GM21423 (cell line): ENCODE data around the gene SCUBE1.

ENCODE experiments used
- ATAC-seq: cut with Tn5 transposase; IDR thresholded peaks from one replicate; pipeline ENCODE4 v1.9.1; 2021; ENCODE audit warnings: mild to moderate bottlenecking, moderate library complexity; ENCODE audit not compliant: unreplicated experiment

The SCUBE1 gene

GRCh38 chr22:43303166-43303565 lies 40.0 kb downstream of the SCUBE1 start:
- ATAC-seq = no peak

DNA sequence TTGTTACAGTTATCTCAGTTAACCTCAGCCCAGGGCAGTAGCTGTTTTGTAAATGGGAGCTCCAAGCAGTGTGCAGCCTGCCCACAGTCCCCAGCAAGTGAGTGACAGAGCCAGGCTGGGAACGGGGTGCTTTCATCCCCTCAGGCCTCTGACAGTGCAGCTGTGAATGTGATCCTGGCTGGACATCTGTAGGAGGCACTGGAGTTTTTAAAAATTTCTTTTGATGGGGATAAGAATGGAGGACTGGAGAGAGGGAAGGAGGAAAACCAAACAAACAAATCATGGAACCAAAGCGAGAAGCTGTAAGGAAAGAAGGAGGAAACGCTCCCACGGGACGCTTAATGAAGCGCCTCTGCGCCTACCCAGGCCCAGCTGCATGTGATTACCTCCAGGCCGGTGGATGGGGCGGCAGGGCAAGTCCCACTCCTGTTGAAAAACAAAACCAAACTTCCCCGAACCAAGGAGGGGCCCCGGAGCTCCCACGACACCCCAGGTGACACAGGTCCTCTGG lies 40.6 kb downstream of the SCUBE1 start:
- ATAC-seq = no peak

DNA sequence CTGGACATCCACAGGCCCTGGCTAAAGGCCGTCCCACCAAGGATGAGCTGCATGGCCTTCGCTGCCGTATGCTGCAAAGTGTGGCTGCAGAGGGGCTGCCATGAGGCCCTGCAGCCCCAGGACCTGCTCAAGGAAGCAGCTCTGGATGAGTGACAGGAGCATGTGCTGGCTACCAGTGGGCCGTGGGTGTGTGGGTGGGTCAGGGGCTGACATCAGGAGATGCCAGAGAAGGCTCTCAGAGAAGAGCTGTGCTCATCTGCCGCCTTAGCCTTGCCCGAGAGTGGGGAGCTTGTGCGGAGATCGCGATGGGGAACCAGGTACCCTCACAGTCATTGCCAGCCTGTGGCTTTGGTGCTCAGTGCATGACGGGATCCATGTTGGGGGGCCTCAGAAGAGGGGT lies 41.3 kb downstream of the SCUBE1 start:
- ATAC-seq = no peak

DNA sequence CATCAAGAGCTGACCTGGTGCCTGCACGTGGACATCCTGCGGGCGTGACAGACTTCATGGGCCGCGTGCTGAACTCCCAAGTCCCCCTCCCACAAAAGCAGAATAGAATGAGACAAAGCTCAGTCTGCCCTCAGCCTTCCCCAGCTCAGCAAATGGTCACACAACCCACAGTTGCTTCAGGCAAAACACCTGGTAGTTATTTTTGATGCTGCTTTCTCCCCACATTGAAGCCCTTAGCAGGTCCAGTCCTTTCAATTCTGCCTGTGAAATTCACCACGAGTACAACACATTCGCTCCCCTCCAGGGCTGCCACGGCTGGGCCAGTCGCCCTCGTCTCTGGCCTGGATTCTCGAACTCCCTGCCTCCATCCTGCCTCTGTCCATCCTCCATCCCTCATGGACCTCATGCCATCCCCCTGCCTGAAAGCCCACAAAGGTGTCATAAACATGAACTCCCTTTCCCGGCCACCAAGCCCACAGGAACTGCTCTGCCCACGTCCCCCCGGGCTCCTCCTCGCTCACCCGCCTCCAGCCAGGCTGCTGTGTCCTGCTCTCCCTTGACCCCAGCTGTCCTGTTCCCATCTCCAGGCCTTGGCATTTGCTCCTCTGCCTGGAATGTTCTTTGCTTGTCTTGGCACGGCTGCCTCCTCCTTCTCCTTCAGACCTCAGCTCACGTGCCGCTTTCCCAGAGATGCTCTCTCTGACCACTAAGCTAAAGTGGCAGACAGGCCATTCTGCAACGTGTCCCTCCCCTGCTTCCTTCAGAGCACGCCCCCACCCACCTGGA lies 42.1 kb downstream of the SCUBE1 start:
- no peak for ATAC-seq

DNA sequence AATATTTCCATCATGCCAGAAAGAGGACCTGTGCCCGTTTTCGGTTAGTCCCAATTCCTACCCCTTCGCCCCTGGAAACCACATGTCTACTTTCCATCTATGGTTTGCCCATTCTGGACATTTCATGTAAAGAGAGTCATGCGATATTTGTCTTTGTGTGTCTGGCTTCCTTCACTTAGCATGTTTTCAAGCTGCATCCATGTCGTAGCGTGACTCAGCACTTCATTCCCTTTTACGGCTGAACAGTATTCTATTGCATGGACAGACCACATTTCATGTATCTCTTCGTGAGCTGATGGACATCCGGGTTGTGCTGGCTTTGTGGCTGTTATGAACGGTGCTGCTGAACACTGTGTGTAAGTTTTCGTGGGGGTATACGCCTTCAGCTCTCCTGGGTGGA lies 43.4 kb downstream of the SCUBE1 start:
- no peak for ATAC-seq

DNA sequence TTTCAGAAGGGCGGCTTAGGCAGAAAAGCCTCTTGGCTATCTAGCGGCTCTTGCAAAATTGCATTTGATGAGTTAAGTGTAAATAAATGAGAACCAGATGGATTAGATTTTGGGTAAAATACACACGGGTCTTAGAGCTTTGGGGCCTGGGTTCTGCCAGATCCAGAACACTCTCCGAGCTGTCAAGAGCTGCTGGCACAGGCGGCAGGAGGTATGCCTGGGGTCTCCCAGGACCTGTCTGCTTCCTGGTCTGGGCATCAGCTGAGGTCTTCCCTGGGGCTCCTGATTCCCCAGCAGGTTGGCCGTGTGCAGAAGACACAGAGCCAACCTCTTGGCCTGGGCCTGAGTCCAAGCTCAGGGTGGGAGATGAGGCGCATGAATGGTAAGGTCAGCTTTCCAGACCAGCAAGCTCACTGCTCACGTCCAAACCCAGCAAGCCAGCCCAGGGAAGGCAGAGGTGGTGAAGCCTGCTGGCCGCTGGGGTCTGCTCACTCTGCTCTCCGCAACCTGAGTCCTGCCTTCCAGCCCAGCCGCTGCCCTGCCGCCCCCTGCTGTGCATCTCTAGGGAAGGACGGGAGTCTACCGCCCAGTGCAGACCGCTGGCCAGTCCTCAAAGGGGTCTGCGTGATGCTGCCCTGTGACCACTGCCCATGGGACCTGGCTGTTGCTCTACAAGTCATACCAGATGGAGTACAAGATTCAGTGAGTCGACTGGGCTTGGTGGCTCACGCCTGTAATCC lies 44.9 kb downstream of the SCUBE1 start:
- ATAC-seq = no peak

GRCh38 chr22:43297270-43298061 lies 45.7 kb downstream of the SCUBE1 start:
- ATAC-seq = no peak

DNA sequence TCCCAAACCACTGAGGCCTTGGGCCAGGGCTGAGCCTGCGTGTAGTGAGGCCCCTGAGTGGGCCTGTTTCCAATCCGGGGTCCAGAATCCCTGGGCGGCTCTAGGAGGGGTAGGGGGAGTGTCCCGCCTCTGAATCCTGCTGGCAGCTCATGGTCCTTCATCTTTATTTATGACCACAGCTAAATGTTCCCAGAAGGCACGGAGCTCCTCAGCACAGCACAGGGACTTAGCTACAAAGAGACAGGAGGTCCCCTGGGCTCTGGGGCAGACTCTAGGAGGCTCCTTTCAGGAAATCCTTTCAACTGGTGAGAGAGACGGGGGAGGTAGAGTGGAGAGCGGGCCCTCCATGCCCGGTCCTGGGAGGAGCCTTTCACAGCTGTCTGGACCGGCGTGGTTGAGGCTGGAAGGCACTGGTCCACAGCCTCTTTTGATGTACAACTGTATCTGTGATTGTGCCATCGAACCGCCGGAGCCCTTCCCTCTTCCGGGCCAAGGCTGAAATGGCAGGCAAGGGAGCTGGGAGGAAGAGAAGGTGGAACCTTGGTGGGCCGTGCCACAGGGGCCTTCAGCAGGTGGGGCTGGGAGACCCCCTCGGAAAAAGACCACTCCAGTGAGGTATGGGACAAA lies 46.8 kb downstream of the SCUBE1 start:
- ATAC-seq = no peak

DNA sequence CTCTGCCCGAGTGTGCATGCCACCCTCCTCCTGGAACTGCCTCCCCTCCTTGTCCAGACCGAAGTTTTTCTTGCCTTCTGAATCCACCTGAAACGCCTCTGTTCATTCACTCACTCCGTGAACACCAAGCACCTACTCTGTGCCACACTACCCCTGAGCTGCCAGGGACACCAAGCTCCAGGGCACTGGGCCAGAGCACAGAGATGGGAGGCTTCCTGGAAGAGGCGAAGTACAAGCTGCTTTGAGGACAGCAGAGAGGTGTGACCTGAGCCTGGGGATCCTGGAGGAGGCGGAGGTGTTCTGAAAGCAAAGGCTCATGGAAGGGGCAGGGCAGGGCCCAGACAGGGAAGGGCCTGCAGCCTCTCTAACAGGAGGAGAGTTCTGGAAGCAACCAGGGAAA lies 47.5 kb downstream of the SCUBE1 start:
- ATAC-seq = no peak

GRCh38 chr22:43295173-43295572 lies 48.0 kb downstream of the SCUBE1 start:
- no peak for ATAC-seq

- ATAC-seq = no peak
Observed at GRCh38 chr22:43293655-43294392, 49.3 kb downstream of the SCUBE1 start.

DNA sequence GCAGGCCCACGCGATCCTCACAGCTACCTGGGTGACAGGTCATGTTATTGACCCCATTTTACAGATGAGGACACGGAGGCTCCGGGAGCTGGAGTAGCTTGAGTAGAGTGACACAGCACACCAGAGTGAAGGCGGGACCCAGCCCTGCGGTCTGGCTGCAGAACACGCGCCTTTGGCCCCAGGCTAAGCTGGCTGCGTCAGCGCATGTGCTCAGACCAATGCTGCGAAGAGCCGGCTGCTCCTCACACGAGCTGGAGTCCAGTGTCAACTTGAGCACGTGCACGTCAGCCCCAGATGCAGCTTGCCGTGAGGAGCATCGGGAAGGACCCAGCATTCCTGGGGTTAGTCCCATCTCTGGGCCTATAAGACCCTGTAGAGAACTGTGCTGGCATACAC lies 49.9 kb downstream of the SCUBE1 start:
- no peak for ATAC-seq

GRCh38 chr22:43292630-43293018 lies 50.5 kb downstream of the SCUBE1 start:
- ATAC-seq = no peak

- ATAC-seq = no peak
Observed at GRCh38 chr22:43291381-43291780, 51.8 kb downstream of the SCUBE1 start.

GRCh38 chr22:43289976-43290721 lies 53.0 kb downstream of the SCUBE1 start:
- ATAC-seq = no peak

GRCh38 chr22:43289531-43289963 lies 53.6 kb downstream of the SCUBE1 start:
- ATAC-seq = no peak

DNA sequence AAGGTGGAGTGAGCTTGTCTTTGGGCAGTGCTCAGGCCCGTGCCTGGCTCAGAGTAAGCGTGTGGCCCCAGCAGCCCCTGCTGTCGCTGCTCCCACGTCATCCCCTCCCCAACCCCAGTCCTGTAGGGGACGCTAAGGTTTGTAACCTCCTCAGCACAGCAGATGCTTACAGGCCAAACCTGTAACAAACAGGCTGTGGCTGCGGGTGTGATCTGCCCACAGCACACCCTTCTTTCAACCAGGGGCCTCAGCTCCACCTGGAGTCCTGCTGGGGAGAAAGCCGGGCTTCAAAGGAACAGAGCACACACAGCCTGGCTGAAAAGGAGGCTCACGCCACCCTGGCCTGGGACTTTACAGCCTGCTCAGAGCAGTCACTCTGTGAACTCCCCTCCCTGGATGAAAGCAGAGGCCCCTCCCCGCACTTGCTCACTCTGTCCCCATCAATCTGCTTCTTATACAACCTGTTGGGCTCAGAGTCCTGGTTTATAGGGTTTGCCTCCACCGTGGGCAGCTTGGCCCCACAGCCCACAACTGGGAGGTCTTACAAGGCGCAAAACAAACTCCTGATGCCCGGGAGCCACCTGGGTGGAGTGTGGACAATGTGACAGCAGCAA lies 54.3 kb downstream of the SCUBE1 start:
- no peak for ATAC-seq

DNA sequence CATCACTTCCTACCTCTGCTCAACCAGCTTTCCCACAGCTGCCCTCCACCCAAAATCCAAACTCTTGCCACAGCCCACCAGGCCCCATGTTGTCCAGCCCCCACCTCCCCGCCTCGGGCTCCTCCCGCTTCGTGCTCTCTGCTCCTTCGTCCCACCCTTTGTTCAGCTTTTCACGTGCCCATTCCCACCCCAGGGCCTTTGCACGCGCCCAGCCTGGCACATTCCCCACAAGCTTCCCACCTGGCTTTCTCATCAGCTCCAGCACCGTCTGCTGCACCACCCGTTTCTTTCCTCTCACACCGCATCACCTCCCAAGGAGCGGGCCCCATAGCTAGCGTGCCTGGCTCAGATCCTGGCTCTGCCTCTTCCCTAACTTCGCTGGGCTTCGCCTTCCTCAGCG lies 54.8 kb downstream of the SCUBE1 start:
- ATAC-seq = no peak

DNA sequence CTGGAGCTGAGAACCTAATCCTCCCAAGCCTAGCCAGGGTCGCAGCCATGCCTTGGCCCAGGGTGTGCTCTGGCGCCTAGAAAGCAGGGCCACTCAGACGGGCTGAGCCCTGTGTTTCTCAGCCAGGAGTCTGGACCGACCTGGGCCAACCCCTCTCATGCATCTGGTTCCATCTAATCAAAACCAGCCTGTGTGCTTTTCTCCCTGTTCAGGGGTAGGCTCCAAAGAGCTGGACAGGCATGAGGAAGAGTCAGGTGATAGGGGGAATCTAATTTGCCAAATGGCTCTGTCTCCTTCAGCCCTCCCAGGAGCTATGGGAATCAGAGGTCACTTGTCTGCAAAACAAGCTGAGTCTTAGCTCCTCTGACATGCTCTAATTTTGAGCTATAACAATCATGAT lies 55.7 kb downstream of the SCUBE1 start:
- no peak for ATAC-seq
